HCT116 (cell line): Measurements from ENCODE around the gene SCN8A. TPM values are rescaled to one million over a fixed set of nuclear protein-coding genes. Genes with fewer than 3 reads are reported as not detected.

Source experiments
- ATAC-seq: fragments of 200-7000 bp; cut with Tn5 transposase; 2 replicates; pipeline ENCODE4 v1.9.1; 2020; ENCODE audit warnings: mild to moderate bottlenecking, moderate library complexity
- BruUV-seq: library from RNA; stranded (reverse); fragments of 400-500 nt; replicated peaks from 2 replicates; lab custom pipeline; 2021; lab: Mats Ljungman, UMichigan
- CTCF ChIA-PET: fragments of 300-600 bp; sonication (Branson Sonifier 250); formaldehyde crosslinking; loops from one replicate; lab custom pipeline; 2021; ENCODE audit warnings: antibody characterized with exemption; lab: Charles Lee
- POLR2A ChIA-PET: fragments of 300-600, 350-600 bp; sonication (Branson Sonifier 250); formaldehyde crosslinking; loops from one replicate; lab custom pipeline; 2021; ENCODE audit warnings: antibody characterized with exemption; lab: Charles Lee
- RAD21 ChIA-PET, 2 experiments: fragments of 300-600 bp; sonication (Branson Sonifier 250); formaldehyde crosslinking; loops; one replicate each; lab custom pipeline; 2023; ENCODE audit warnings: low total read pairs in 2 of 2; ENCODE audit not compliant: uncharacterized antibody in 2 of 2, unreplicated experiment in 2 of 2, low non-redundant PET in 1 of 2; lab: Charles Lee
- DNase-seq: peaks from one replicate; pipeline ENCODE4 v3.0.0-alpha.2; 2010; ENCODE audit warnings: low read depth, low spot score
- H2AFZ ChIP-seq: fragments of 200-600 bp; shearing (Covaris generic), sonication (generic); 2 replicates; pipeline ENCODE4 v1.6.1; 2017; ENCODE audit warnings: low read depth, mixed run types, mixed read lengths, antibody characterized with exemption, low read length; ENCODE audit not compliant: poor library complexity, severe bottlenecking
- H3K27ac ChIP-seq: 2 replicates; pipeline ENCODE4 v1.5.1; 2012; ENCODE audit warnings: low read depth, low read length
- H3K27me3 ChIP-seq: fragments of 200-600 bp; sonication (generic); 2 replicates; pipeline ENCODE4 v1.6.1; 2016; ENCODE audit warnings: mixed run types, low read length, mixed read lengths; ENCODE audit not compliant: insufficient read depth
- H3K36me3 ChIP-seq, 2 experiments: fragments of 200-500 bp in 1 of 2; fragments of 200-600 bp in 1 of 2; sonication (Bioruptor generic) in 1 of 2; sonication (generic) in 1 of 2; 2 replicates each; pipeline versions ENCODE4 v1.5.1 to v1.6.1; 2014 to 2016; ENCODE audit warnings: low read length in 2 of 2, inconsistent platforms in 1 of 2, mixed read lengths in 1 of 2, mixed run types in 1 of 2; ENCODE audit not compliant: insufficient read depth in 2 of 2, control insufficient read depth in 1 of 2
- H3K4me1 ChIP-seq, 2 experiments: fragments of 200-600 bp in 1 of 2; sonication (generic) in 1 of 2; 2 replicates each; pipeline versions ENCODE4 v1.5.1 to v1.6.1; 2012 to 2017; ENCODE audit warnings: low read length in 2 of 2, inconsistent platforms in 1 of 2, mild to moderate bottlenecking in 1 of 2, mixed read lengths in 1 of 2, mixed run types in 1 of 2, moderate library complexity in 1 of 2; ENCODE audit not compliant: insufficient read depth in 2 of 2, control insufficient read depth in 1 of 2
- H3K4me2 ChIP-seq: fragments of 200-600 bp; sonication (generic); 2 replicates; pipeline ENCODE4 v1.6.1; 2017; ENCODE audit warnings: mixed run types, low read length, mixed read lengths
- H3K4me3 ChIP-seq, 2 experiments: fragments of 200-600 bp in 1 of 2; sonication (generic) in 1 of 2; replicated peaks in 1 of 2; 2 replicates each; pipeline ENCODE4 v1.5.1; 2011 to 2016; ENCODE audit warnings: low read length in 2 of 2, control low read depth in 1 of 2, low read depth in 1 of 2, mild to moderate bottlenecking in 1 of 2, mixed read lengths in 1 of 2, mixed run types in 1 of 2
- H3K79me2 ChIP-seq: fragments of 200-600 bp; sonication (generic); 2 replicates; pipeline ENCODE4 v1.6.1; 2017; ENCODE audit warnings: mild to moderate bottlenecking, mixed run types, low read length, moderate library complexity, mixed read lengths; ENCODE audit not compliant: insufficient read depth
- H3K9ac ChIP-seq: fragments of 200-600 bp; sonication (generic); 2 replicates; pipeline ENCODE4 v1.6.1; 2016; ENCODE audit warnings: low read length, mixed read lengths
- H3K9me2 ChIP-seq: fragments of 200-600 bp; sonication (generic), shearing (Covaris generic); 2 replicates; pipeline ENCODE4 v1.6.1; 2017; ENCODE audit warnings: mixed run types, mild to moderate bottlenecking, moderate library complexity; ENCODE audit not compliant: insufficient read depth
- H3K9me3 ChIP-seq, 2 experiments: fragments of 200-500 bp in 1 of 2; fragments of 200-600 bp in 1 of 2; sonication (Bioruptor generic) in 1 of 2; sonication (generic) in 1 of 2; 2 replicates each; pipeline ENCODE4 v1.6.1; 2014 to 2017; ENCODE audit warnings: low read length in 2 of 2, mixed read lengths in 2 of 2, inconsistent platforms in 1 of 2, low read depth in 1 of 2, mild to moderate bottlenecking in 1 of 2, mixed run types in 1 of 2, moderate library complexity in 1 of 2; ENCODE audit not compliant: control insufficient read depth in 1 of 2, insufficient read depth in 1 of 2
- H4K20me1 ChIP-seq: fragments of 200-600 bp; sonication (generic), shearing (Covaris generic); 2 replicates; pipeline ENCODE4 v1.6.1; 2017; ENCODE audit warnings: mixed run types, mild to moderate bottlenecking, moderate library complexity; ENCODE audit not compliant: insufficient read depth
- CBX3 ChIP-seq: IDR thresholded peaks from 2 replicates; pipeline ENCODE4 v1.6.1; 2012; ENCODE audit warnings: low read depth
- CEBPB ChIP-seq: IDR thresholded peaks from 2 replicates; pipeline ENCODE4 v1.6.1; 2012; ENCODE audit warnings: low read depth
- EGR1 ChIP-seq: IDR thresholded peaks from 2 replicates; pipeline ENCODE4 v1.6.1; 2012; ENCODE audit warnings: low read depth
- EZH2 ChIP-seq: fragments of 200-600 bp; sonication (generic); IDR thresholded peaks from 2 replicates; pipeline ENCODE4 v1.6.1; 2017; ENCODE audit warnings: antibody characterized with exemption, mixed run types
- EZH2phosphoT487 ChIP-seq: fragments of 200-600 bp; IDR thresholded peaks from 2 replicates; pipeline ENCODE4 v1.6.1; 2018; ENCODE audit warnings: antibody characterized with exemption, borderline replicate concordance
- FOSL1 ChIP-seq: IDR thresholded peaks from 2 replicates; pipeline ENCODE4 v1.6.1; 2012; ENCODE audit warnings: low read depth
- POLR2A ChIP-seq: IDR thresholded peaks from 2 replicates; pipeline ENCODE4 v1.7.0; 2011; ENCODE audit warnings: borderline replicate concordance; ENCODE audit not compliant: insufficient read depth, insufficient read length; ENCODE audit errors: extremely low read depth
- RAD21 ChIP-seq: IDR thresholded peaks from 2 replicates; pipeline ENCODE4 v1.6.1; 2012; ENCODE audit warnings: low read depth, mild to moderate bottlenecking
- ZFX ChIP-seq: fragments of 450-650 bp; IDR thresholded peaks from 2 replicates; pipeline ENCODE4 v1.6.1; 2017
- intact Hi-C: fragments of 100-400 bp; cut with micrococcal nuclease; formaldehyde crosslinking; loops from 2 replicates; pipeline ENCODE4 v1.10.0; 2022
- total RNA-seq: library from RNA; stranded (reverse); gene quantifications from one replicate; pipeline ENCODE4 v1.2.1, GENCODE V29; 2021; ENCODE audit not compliant: unreplicated experiment
- TF ChIP-seq, protein P1 (sequence below): IDR thresholded peaks from 2 replicates; pipeline ENCODE4 v1.6.1; 2012; ENCODE audit warnings: low read depth
- TF ChIP-seq, protein P2 (sequence below): IDR thresholded peaks from 2 replicates; pipeline ENCODE4 v1.6.1; 2012

SCN8A gene
- total RNA-seq, 1 experiment from 2014 or later: 7.1 TPM

DNA sequence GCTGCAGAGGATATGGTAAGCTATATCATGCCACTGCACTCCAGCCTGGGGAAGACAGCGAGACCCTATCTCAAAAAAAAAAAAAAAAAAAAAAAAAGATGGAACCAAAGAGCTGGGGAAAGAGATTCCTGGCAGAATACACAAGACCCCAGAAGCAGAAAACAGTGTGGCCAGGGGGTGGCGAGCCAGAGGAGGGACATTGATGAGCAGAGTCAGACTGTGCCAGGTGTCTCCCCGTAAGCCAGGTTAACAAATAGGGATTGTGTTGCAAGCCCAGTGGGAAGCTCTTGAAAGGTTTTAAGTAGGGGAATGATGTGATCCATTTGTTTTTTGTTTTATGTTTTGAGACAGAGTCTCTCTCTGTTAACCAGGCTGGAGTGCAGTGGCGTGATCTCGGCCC, 201.4 kb downstream of the SCN8A start:
- Histone ChIP-seq H3K9me3 (no peaks in the 10 kb centered on the region), H3K27me3 (no peaks in the 10 kb centered on the region), H3K79me2 (no peaks in the 10 kb centered on the region), H3K36me3 (no peaks in the 10 kb centered on the region; a peak in 1 of 4 replicates), H3K27ac (no peak overlapping the region), H3K9ac (no peak overlapping the region), H2AFZ (no peak overlapping the region), H3K4me2 (no peak overlapping the region), H3K9me2 (no peaks in the 10 kb centered on the region), H3K4me1 (peaks cover 0 to 8% of the 10 kb centered on the region in 2 experiments; a peak in 1 of 4 replicates), H4K20me1 (no peaks in the 10 kb centered on the region), H3K4me3 (no peak overlapping the region)
- TF ChIP-seq, protein P1, sequence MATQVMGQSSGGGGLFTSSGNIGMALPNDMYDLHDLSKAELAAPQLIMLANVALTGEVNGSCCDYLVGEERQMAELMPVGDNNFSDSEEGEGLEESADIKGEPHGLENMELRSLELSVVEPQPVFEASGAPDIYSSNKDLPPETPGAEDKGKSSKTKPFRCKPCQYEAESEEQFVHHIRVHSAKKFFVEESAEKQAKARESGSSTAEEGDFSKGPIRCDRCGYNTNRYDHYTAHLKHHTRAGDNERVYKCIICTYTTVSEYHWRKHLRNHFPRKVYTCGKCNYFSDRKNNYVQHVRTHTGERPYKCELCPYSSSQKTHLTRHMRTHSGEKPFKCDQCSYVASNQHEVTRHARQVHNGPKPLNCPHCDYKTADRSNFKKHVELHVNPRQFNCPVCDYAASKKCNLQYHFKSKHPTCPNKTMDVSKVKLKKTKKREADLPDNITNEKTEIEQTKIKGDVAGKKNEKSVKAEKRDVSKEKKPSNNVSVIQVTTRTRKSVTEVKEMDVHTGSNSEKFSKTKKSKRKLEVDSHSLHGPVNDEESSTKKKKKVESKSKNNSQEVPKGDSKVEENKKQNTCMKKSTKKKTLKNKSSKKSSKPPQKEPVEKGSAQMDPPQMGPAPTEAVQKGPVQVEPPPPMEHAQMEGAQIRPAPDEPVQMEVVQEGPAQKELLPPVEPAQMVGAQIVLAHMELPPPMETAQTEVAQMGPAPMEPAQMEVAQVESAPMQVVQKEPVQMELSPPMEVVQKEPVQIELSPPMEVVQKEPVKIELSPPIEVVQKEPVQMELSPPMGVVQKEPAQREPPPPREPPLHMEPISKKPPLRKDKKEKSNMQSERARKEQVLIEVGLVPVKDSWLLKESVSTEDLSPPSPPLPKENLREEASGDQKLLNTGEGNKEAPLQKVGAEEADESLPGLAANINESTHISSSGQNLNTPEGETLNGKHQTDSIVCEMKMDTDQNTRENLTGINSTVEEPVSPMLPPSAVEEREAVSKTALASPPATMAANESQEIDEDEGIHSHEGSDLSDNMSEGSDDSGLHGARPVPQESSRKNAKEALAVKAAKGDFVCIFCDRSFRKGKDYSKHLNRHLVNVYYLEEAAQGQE: no peak
- no peak for TF ChIP-seq ZFX
- no peak for TF ChIP-seq EGR1
- no peak for TF ChIP-seq FOSL1
- no peak for TF ChIP-seq EZH2phosphoT487
- no peak for TF ChIP-seq EZH2
- no peak for TF ChIP-seq POLR2A
- TF ChIP-seq, protein P2, sequence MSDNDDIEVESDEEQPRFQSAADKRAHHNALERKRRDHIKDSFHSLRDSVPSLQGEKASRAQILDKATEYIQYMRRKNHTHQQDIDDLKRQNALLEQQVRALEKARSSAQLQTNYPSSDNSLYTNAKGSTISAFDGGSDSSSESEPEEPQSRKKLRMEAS: no peak
- TF ChIP-seq RAD21: no peak
- no peak for TF ChIP-seq CEBPB
- no peak for TF ChIP-seq CBX3
- ATAC-seq (no peak), DNase-seq (no peak)
- ChIA-PET POLR2A (no interaction called here), CTCF (no interaction called here), RAD21 (no interaction called here)
- intact Hi-C loops: no loop called here
- no TSS peak for BruUV-seq
